ENCODE data around the gene PPARD.
"Not testable (repeated sequence)": the region's sequence is repeated elsewhere in the genome, so short reads cannot be mapped to it uniquely, and the experiment has no call there.

The PPARD gene

GRCh38 chr6:35312076-35312800, 30.1 kb upstream of the PPARD start:
- no peak for DNase-seq (ENCODE audit: low spot score)

- DNase-seq (ENCODE audit: low spot score): no peak
Measured at GRCh38 chr6:35312807-35313206, 29.6 kb upstream of the PPARD start.

- DNase-seq (ENCODE audit: low spot score): no peak
Measured at GRCh38 chr6:35317483-35318195, 24.7 kb upstream of the PPARD start.

- DNase-seq (ENCODE audit: low spot score): no peak
Measured at GRCh38 chr6:35318196-35319171, 23.9 kb upstream of the PPARD start.

- no peak for DNase-seq (ENCODE audit: low spot score)
Measured at GRCh38 chr6:35319346-35320030, 22.9 kb upstream of the PPARD start.

GRCh38 chr6:35320031-35320410, 22.3 kb upstream of the PPARD start:
- DNase-seq (ENCODE audit: low spot score): no peak

- no peak for DNase-seq (ENCODE audit: low spot score)
Measured at GRCh38 chr6:35321091-35321490, 21.3 kb upstream of the PPARD start.

- DNase-seq (ENCODE audit: low spot score): no peak
Measured at GRCh38 chr6:35327349-35328027, 14.9 kb upstream of the PPARD start.

GRCh38 chr6:35328108-35328723, 14.1 kb upstream of the PPARD start:
- no peak for DNase-seq (ENCODE audit: low spot score)

- not testable (repeated sequence) for DNase-seq (ENCODE audit: low spot score)
Measured at GRCh38 chr6:35328965-35329364, 13.4 kb upstream of the PPARD start.

GRCh38 chr6:35330541-35331119, 11.7 kb upstream of the PPARD start:
- no peak for DNase-seq (ENCODE audit: low spot score)

- not testable (repeated sequence) for DNase-seq (ENCODE audit: low spot score)
Measured at GRCh38 chr6:35332074-35332887, 10.1 kb upstream of the PPARD start.

- no peak for DNase-seq (ENCODE audit: low spot score)
Measured at GRCh38 chr6:35341557-35341956, 801 bp upstream of the PPARD start.

- DNase-seq (ENCODE audit: low spot score): no peak
Measured at GRCh38 chr6:35343092-35343834, 905 bp downstream of the PPARD start.

GRCh38 chr6:35343835-35344550, 1.6 kb downstream of the PPARD start:
- DNase-seq (ENCODE audit: low spot score): no peak

- no peak for DNase-seq (ENCODE audit: low spot score)
Measured at GRCh38 chr6:35351422-35351821, 9.1 kb downstream of the PPARD start.

- no peak for DNase-seq (ENCODE audit: low spot score)
Measured at GRCh38 chr6:35352735-35353134, 10.4 kb downstream of the PPARD start.

Data from hematopoietic multipotent progenitor cell treated with erythropoietin and hydrocortisone succinate and interleukin-3 and kit ligand, for 17 days (in vitro differentiated cells).